Naive thymus-derived CD8-positive, alpha-beta T cell (primary cell): ENCODE measurements around the gene HAND1. TPM values are rescaled to one million over a fixed set of nuclear protein-coding genes. Genes with fewer than 3 reads are reported as not detected.

Experiments used
- ATAC-seq, 2 donors: fragments of 150-1000 bp; cut with Tn5 transposase in 1 of 2; sonication (Bioruptor Pico), chemical (Tn5 transposase) in 1 of 2; 1 replicate in 1 of 2; 2 replicates in 1 of 2; pipeline ENCODE4 v1.10.0; 2021; ENCODE audit warnings: mild to moderate bottlenecking in 2 of 2, moderate library complexity in 2 of 2
- POLR2A ChIA-PET: fragments of 350-600 bp; sonication (Branson Sonifier 250); formaldehyde crosslinking; loops from one replicate; lab custom pipeline; 2021; ENCODE audit warnings: antibody characterized with exemption; lab: Charles Lee
- DNase-seq, 10 donors: peaks; one replicate each; pipeline versions ENCODE4 v3.0.0 to v3.0.0-alpha.2; 2020 to 2022
- H3K27ac Mint-ChIP-seq, 10 donors: one replicate each; pipeline ENCODE4 v1.8.0; 2020 to 2022; ENCODE audit warnings: mild to moderate bottlenecking in 10 of 10, mixed read lengths in 10 of 10, moderate library complexity in 4 of 10, inconsistent platforms in 1 of 10
- H3K27me3 Mint-ChIP-seq, 5 donors: one replicate each; pipeline ENCODE4 v1.8.0; 2021 to 2022; ENCODE audit warnings: mixed read lengths in 5 of 5
- H3K36me3 Mint-ChIP-seq, 3 donors: one replicate each; pipeline ENCODE4 v1.8.0; 2020 to 2022; ENCODE audit warnings: mixed read lengths in 3 of 3, mild to moderate bottlenecking in 2 of 3, inconsistent platforms in 1 of 3
- H3K4me1 Mint-ChIP-seq, 4 donors: one replicate each; pipeline ENCODE4 v1.8.0; 2021 to 2022; ENCODE audit warnings: mixed read lengths in 4 of 4
- H3K4me3 Mint-ChIP-seq, 10 donors: one replicate each; pipeline ENCODE4 v1.8.0; 2020 to 2022; ENCODE audit warnings: mild to moderate bottlenecking in 10 of 10, mixed read lengths in 10 of 10, moderate library complexity in 6 of 10, inconsistent platforms in 1 of 10
- H3K9me3 Mint-ChIP-seq, 9 donors: one replicate each; pipeline ENCODE4 v1.8.0; 2020 to 2022; ENCODE audit warnings: mixed read lengths in 9 of 9, mild to moderate bottlenecking in 3 of 9, inconsistent platforms in 1 of 9, moderate library complexity in 1 of 9
- polyA plus RNA-seq, 3 donors: library from polyadenylated mRNA; unstranded; fragments of 300-500 nt; fragmentation: Illumina TruSeq; gene quantifications; one replicate each; pipeline ENCODE4 v1.2.3, GENCODE V29; 2021
- total RNA-seq, 8 experiments: library from RNA in 2 of 8; stranded (reverse) in 2 of 8; gene quantifications; one replicate each; pipeline ENCODE4 v1.2.3 and lab custom pipeline; 2021 to 2026

Gene HAND1
- total and polyA plus RNA-seq, 5 experiments from 2014 or later, result not detected

DNA sequence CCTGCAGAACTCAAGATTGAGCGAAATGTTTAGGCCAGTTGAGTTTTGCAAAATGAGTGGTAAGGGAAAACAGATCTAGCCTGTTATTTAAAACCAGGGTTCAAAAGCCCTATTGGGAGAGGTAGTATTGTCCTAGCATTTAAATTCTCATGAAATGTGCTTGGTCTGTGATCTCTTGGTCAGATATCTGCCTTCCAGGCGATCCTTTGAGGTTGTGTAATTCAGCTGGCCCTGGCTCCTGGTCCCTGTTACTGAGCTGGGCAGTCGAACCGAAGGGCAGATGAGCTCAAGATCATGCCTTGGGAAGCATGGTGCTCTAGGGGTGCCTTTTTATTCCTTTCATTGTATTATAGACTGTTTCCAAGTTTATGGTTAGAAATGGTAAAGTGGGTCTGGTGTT lies 17.9 kb downstream of the HAND1 start:
- Mint-ChIP-seq H3K27me3 (no peaks in the 10 kb centered on the region), H3K27ac (no peak overlapping the region), H3K36me3 (peaks cover 4 to 46% (median 25%) of the 10 kb centered on the region in 3 donors), H3K9me3 (no peaks in the 10 kb centered on the region), H3K4me1 (peaks cover 0 to 2% (median under 1%) of the 10 kb centered on the region in 4 donors), H3K4me3 (no peak overlapping the region)
- POLR2A ChIA-PET, result no interaction called here
- ATAC-seq, result no peak
- no peak for DNase-seq

DNA sequence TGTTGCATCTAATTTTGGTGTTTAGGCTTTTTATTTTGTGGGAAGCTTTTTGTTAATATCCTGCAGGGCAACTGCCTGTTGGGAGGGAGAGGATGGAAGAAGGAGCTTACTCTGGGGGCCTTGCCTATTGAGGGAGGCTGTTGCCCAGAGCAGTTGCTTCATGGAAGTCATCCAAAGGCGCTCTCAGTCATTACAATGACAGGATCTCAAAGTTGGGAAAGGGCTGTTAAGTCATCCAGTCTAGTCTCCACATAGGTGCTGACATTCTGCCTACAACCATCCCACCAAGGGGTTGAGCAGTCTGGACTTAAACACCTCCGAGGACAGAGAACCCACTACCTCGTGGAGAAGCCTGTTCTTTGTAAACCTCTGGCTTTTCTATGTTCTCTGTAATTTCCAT lies 19.0 kb downstream of the HAND1 start:
- DNase-seq (no peak), ATAC-seq (no peak)
- POLR2A ChIA-PET, result no interaction called here
- Mint-ChIP-seq H3K27me3 (no peaks in the 10 kb centered on the region), H3K4me1 (peaks cover 0 to 2% (median under 1%) of the 10 kb centered on the region in 4 donors), H3K27ac (no peak overlapping the region), H3K9me3 (no peaks in the 10 kb centered on the region), H3K36me3 (peaks cover 4 to 58% (median 31%) of the 10 kb centered on the region in 3 donors), H3K4me3 (no peak overlapping the region)

DNA sequence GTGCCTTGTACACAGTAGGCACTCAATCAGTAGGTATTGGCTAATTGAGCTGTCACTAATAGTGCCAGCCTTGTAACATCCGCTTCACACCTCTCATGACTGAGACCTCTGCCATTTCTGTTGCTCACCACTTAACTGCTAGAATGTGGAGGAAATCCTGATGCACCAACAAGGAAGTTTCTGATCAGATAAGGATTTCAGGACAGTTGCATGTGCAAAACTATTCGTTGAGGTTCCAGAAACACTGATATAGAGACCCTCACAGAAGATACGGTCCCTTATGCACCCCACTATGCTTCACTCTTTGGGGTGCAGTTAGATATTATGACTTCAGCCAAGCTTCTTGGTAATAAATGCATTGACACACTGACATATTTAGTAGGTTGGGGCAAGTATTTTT lies 21.5 kb downstream of the HAND1 start:
- peaks cover 4 to 83% (median 39%) of the 10 kb centered on the region in 3 donors for H3K36me3 Mint-ChIP-seq
- ATAC-seq, result no peak
- no peaks in the 10 kb centered on the region for H3K27me3 Mint-ChIP-seq
- no peak overlapping the region for H3K27ac Mint-ChIP-seq
- H3K4me1 Mint-ChIP-seq, result peaks cover 0 to 7% (median 4%) of the 10 kb centered on the region in 4 donors
- no peaks in the 10 kb centered on the region for H3K9me3 Mint-ChIP-seq
- H3K4me3 Mint-ChIP-seq, result no peak overlapping the region
- DNase-seq, result no peak
- POLR2A ChIA-PET, result no interaction called here

DNA sequence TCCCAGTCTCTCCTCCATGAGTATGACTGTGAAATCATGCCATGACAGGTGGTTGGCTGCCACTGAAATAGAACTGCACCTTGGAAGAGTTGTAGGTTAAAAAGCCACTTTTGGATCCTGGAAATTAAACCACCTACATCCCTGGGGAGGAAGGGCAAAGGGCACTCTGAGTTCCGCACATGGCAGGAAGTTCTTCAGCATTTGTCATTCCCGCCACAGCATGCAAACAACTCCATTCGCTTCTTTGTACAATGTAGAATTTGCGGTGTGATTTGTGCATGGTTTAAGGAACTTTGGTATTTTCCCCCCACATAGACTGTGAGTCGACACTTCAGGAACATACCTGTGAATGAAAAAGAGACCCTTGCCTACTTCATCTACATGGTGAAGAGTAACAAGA lies 22.4 kb downstream of the HAND1 start:
- Mint-ChIP-seq H3K27me3 (no peaks in the 10 kb centered on the region), H3K27ac (peak overlapping the region in 1 of 10 donors; percentile 52), H3K4me1 (peaks cover under 1 to 10% (median 7%) of the 10 kb centered on the region in 4 donors), H3K4me3 (no peak overlapping the region), H3K9me3 (no peaks in the 10 kb centered on the region), H3K36me3 (peaks cover 4 to 87% (median 39%) of the 10 kb centered on the region in 3 donors)
- ATAC-seq, result no peak
- POLR2A ChIA-PET, result no interaction called here
- no peak for DNase-seq

DNA sequence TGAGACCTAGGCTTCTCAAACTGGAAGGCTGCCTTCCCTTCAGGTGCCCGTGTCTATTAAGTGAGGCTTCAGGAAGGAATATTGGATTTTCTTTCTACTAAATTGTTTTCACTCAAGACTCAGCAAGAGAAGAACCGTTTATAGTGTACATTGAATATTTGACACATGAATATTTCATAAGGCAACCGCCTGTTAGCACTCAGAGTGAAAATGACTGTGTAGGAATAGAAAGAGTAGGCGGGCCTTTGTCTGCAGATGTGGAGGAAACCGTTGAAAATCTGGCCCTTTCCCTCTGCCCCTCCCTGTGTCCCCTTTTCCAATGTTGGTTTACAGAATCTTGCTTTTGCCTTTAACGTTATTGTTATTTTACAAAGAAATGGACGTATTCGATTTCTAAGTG lies 26.1 kb downstream of the HAND1 start:
- ATAC-seq, result no peak
- Mint-ChIP-seq H3K27me3 (no peaks in the 10 kb centered on the region), H3K27ac (no peak overlapping the region), H3K9me3 (no peaks in the 10 kb centered on the region), H3K4me3 (no peak overlapping the region), H3K4me1 (peaks cover 26 to 40% (median 36%) of the 10 kb centered on the region in 4 donors), H3K36me3 (peaks cover 4 to 66% (median 32%) of the 10 kb centered on the region in 3 donors)
- POLR2A ChIA-PET, result no interaction called here
- DNase-seq, result no peak

DNA sequence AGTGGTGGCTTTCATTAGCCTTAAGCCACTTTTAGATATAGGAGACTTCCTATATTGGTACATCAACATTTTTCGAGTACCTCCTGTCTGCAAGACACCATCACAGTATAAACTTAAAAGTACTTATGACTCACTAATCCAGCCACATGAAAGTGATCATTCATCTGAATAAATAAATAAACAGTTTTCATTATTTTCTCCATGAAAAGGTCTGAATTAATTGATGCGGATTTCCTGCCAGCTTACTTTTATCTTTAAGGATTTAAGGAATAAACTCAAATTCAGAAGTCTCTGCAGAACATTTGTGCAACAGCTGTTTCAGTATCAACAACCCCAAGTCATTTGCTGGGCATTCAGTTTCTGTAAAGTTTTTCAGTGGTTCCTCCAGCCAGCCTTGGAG lies 28.2 kb downstream of the HAND1 start:
- Mint-ChIP-seq H3K27ac (no peak overlapping the region), H3K9me3 (no peaks in the 10 kb centered on the region), H3K27me3 (no peaks in the 10 kb centered on the region), H3K4me1 (peaks cover 37 to 55% (median 46%) of the 10 kb centered on the region in 4 donors), H3K36me3 (peaks cover 0 to 45% (median 17%) of the 10 kb centered on the region in 3 donors), H3K4me3 (peak overlapping the region in 3 of 10 donors; percentile 11 to 16 (median 14))
- ATAC-seq (no peak), DNase-seq (no peak)
- POLR2A ChIA-PET, result no interaction called here

DNA sequence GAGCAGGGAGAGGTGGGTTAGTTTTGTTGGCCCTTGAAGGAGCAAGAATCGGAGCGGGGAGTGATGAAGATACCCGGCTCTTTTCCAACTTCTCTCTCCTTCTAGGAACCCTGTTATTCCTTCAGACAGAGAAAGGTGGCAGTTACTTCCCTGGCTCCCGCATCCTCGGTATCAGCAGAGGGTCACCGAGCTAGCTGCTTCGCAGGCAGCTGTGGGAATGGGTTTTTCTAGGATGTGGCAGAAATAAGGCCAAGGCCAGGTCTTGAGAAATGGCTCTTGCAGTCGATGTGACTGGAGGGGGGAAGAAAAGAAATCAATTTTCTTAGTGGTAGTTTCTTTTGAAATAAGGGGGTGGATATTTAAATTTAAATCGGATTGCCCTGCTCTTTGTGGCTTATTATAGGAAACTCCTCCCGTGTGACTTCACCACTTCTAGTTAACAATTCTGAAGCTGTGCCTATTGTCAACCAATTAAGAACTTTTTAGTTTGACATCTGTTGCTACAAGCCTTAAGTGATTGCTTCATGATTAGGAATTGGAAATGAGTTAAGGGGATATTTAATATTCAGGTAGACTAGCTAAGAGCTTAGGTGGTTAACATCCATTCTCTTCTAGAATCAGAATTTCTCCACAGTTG lies 30.8 kb downstream of the HAND1 start:
- no peak for ATAC-seq
- Mint-ChIP-seq H3K4me1 (peaks cover 37 to 65% (median 61%) of the 10 kb centered on the region in 4 donors), H3K4me3 (peak overlapping the region; percentile 81 to 95 (median 92)), H3K9me3 (no peaks in the 10 kb centered on the region), H3K27ac (peak overlapping the region; percentile 34 to 93 (median 90)), H3K36me3 (peaks cover 1 to 27% (median 3%) of the 10 kb centered on the region in 3 donors), H3K27me3 (no peaks in the 10 kb centered on the region)
- POLR2A ChIA-PET, result interaction anchor here (2.4 kb wide), 1 partner anchor 409 kb away, joined by 9 read pairs; the partner anchor contains the start of genes FAM114A2 and MFAP3
- DNase-seq, result peak in 3 of 10 donors; percentile 17 to 23 (median 18)

DNA sequence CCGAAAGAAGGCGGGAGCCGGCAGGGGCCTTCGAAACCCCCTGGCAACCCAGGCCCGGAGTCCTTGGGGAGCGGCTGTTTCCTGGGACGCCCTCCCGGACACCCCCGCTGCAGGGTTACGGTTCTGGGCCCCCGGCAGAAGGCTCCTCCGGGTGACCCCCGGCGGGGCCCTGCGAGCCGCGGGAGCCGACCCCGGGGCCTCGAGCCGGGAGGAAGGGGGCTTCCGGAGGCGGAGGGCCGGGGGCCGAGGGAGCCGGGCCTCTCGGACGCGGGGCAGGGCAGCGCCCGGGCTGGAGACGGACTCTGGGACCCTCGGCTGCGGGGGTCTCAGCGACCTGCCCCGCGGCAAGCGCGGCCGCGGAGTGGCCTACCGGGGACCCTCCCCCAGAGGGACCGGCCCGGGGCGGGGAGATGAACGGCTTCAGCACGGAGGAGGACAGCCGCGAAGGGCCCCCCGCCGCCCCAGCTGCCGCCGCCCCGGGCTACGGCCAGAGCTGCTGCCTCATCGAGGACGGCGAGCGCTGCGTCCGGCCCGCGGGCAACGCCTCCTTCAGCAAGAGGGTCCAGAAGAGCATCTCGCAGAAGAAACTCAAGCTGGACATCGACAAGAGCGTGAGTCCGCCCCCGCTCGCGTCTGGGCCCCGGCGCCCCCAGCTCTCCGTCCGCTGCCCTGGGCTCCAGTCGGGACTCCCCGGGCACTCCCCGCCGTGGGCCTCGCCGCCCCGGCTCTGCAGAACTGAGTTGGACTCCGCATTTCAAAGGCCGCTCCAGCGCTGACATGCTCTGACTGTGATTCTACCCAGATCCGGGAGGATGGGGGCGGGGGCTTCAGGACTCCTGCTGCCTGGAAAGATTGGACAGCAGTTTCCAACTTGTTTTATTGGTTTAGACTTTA lies 31.6 kb downstream of the HAND1 start:
- Mint-ChIP-seq H3K4me3 (peak overlapping the region; percentile 81 to 98 (median 92)), H3K27ac (peak overlapping the region; percentile 85 to 99 (median 92)), H3K27me3 (no peaks in the 10 kb centered on the region), H3K4me1 (peaks cover 44 to 68% (median 65%) of the 10 kb centered on the region in 4 donors), H3K9me3 (no peaks in the 10 kb centered on the region), H3K36me3 (peaks cover 6 to 27% (median 9%) of the 10 kb centered on the region in 3 donors)
- DNase-seq (peak in 9 of 10 donors; percentile 8 to 65 (median 38)), ATAC-seq (peak; percentile 16 to 24)
- POLR2A ChIA-PET, result interaction anchor here (2.4 kb wide), 1 partner anchor 408 kb away, joined by 9 read pairs; the partner anchor contains the start of genes FAM114A2 and MFAP3

DNA sequence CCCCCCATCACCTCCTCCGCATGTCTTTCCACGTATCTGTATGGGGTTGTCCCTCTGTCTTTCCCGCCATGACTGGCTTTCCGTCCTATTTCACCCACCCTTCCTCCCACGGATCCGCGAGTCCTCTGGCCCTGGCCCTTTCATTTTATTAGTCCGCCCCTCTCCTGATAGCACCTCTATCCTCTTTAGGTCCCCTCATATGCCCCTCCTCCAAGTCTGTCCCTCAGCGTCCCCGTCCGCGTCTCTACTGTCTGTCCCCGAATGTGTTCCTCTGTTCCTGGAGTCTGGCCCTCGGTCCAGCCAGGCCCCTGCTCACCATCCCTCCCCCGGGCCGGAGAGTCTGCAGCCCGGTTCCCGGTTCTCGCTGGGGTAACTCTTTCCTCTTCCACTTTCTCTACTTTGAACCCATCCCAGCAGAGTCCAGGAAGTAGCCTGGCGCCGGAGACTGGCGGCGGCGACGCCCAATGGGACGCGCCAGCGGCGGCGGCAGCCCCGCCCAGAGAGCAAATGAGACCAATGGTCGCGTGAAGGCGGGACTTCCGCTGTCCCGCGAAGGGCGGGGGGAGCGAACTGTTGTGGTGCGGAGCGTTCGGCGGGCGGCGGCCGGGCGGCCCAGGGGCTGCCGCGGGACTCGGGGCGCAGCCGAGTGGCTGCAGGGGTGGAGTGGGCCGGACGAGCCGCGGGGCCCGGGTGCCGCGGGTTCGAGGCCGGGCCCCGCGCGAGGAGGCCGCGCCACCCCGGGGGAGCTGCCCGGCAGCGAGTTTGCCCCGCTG lies 32.4 kb downstream of the HAND1 start, which contains the start of gene SAP30L:
SAP30L (plus strand) TSS at position 576 of the 773 bp plus-strand sequence. CDS start 608 bp downstream, outside the sequence.
- peaks cover 11 to 26% (median 13%) of the 10 kb centered on the region in 3 donors for H3K36me3 Mint-ChIP-seq
- no peaks in the 10 kb centered on the region for H3K9me3 Mint-ChIP-seq
- peaks cover 44 to 67% (median 66%) of the 10 kb centered on the region in 4 donors for H3K4me1 Mint-ChIP-seq
- DNase-seq (peak; percentile 92 to 98 (median 95)), ATAC-seq (peak; percentile 91 to 94)
- POLR2A ChIA-PET, result interaction anchor here (2.4 kb wide), 1 partner anchor 407 kb away, joined by 9 read pairs; the partner anchor contains the start of genes FAM114A2 and MFAP3
- H3K4me3 Mint-ChIP-seq, result peak within 1 kb of the TSS; percentile 98 to 100 (median 100)
- no peaks in the 10 kb centered on the region for H3K27me3 Mint-ChIP-seq
- H3K27ac Mint-ChIP-seq, result peak within 1 kb of the TSS; percentile 90 to 99 (median 98)

DNA sequence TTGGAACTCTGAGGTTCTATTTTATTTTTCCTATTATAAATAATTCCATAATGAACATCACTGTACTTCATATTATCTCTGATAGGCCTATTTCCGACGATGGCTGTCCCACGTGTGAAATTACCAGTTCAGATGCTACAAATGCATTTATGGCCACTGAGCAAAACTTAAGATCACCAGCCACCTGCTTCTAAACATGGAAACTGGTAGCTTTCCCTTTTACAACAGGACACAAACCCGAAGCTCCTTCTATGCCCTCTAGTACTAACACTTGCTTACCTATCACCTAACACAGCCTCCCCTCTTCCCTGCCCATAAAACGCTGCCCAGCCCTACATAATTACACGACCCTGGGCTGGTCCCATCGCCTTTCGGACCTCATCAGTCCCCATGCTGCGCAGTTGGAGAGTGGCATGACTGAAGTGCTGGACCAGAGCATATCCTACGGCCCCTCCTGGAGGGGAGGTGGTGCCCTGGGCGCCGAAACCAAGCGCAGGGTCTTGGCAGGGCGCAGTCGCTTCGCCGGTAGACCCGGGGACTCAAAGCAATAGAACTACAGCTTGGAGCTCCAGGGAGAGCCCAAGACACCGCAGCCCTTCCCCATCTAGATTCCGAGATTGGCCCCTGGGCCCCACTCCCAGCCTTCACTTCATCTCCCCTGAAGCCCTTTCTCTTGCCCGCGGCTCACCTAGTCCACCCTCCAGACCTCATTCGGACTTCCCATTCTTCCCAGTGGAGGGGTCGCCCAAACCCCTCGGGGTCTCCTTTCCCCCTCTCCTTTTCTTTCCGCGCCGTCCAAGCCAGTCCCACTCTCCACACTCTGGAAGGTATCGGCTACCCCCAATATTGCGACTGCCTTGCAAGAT lies 33.2 kb downstream of the HAND1 start:
- Mint-ChIP-seq H3K4me1 (peaks cover 43 to 59% (median 58%) of the 10 kb centered on the region in 4 donors), H3K9me3 (no peaks in the 10 kb centered on the region), H3K27me3 (no peaks in the 10 kb centered on the region), H3K27ac (peak overlapping the region; percentile 90 to 99 (median 98)), H3K4me3 (peak overlapping the region; percentile 98 to 100 (median 100)), H3K36me3 (peaks cover 11 to 31% (median 13%) of the 10 kb centered on the region in 3 donors)
- DNase-seq (peak in 4 of 10 donors; percentile 2 to 22 (median 14)), ATAC-seq (no peak)
- POLR2A ChIA-PET, result no interaction called here

DNA sequence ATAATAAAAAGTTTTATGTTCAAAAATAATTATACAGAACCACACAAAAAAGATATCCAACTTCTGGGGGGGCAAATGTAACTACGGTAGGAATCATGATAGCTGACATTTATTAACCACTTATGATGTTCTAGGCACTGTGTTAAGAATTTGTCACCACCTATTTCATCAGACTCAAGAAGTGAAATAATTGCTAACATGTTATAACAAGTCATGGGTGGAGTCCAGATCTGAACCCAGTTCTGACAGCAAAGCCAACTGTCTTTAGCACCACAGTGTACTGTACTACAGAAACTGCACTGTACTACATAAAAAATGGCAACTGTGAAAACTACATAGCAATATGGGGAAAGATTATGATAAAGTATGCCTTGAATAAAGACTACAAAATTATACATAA lies 35.2 kb downstream of the HAND1 start:
- POLR2A ChIA-PET, result interaction anchor here (0.7 kb wide), 1 partner anchor 389 kb away, joined by 4 read pairs; no protein-coding TSS in a partner anchor
- ATAC-seq (no peak), DNase-seq (no peak)
- Mint-ChIP-seq H3K4me1 (peaks cover 33 to 43% (median 41%) of the 10 kb centered on the region in 4 donors), H3K27me3 (no peaks in the 10 kb centered on the region), H3K36me3 (peaks cover 15 to 48% (median 20%) of the 10 kb centered on the region in 3 donors), H3K27ac (no peak overlapping the region), H3K9me3 (no peaks in the 10 kb centered on the region), H3K4me3 (peak overlapping the region in 2 of 10 donors; percentile 2 to 11)
